ENCODE data around the gene OR10G8.
"Not testable (repeated sequence)": the region's sequence is repeated elsewhere in the genome, so short reads cannot be mapped to it uniquely, and the experiment has no call there.

Gene OR10G8, protein sequence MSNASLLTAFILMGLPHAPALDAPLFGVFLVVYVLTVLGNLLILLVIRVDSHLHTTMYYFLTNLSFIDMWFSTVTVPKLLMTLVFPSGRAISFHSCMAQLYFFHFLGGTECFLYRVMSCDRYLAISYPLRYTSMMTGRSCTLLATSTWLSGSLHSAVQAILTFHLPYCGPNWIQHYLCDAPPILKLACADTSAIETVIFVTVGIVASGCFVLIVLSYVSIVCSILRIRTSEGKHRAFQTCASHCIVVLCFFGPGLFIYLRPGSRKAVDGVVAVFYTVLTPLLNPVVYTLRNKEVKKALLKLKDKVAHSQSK

GRCh38 chr11:124026498-124026897 is at the start of gene OR10G8:
Gene OR10G8 (plus strand): TSS chr11:124026798. CDS start chr11:124029623, 2,825 bp downstream.
- TF ChIP-seq CTCF (conservative IDR thresholded peaks at IDR 0.05; ENCODE audit: low read depth, low read length), result no peak

DNA sequence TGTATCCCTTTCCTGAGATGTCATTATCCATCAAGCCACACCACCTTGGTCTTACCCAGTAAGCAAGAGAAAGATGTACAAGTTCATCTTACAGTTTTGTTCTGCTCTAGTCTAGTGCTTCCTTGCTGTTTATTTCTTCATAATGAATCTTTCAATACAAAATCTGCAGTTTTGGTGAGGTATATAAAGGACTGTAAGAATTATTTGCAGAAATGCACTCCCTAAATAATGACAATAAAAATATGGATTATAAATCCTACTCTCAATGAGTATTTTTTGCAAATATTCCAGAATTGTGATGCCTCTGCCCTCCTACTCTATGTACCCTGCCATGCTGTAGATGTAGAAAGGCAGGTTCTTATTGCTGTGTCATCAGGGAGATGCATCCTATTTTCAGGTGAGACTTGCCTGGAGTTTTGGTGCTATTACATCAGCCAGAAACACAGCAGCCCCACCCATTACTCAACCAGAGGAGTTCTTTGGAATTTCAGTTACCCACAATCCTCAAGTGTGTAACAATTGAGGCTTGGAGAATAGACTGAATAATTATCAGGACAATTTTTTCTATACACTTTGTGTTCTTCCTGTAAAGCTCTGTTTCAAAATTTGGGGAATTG is 48.8 kb upstream of the OR10G8 start, which contains the start of gene OR10S1:
TSS of gene OR10S1 (minus strand) at position 51 of the 617 bp plus-strand sequence. CDS start 117 bp downstream, outside the sequence.
- TF ChIP-seq CTCF (conservative IDR thresholded peaks at IDR 0.05; ENCODE audit: low read depth, low read length), result no peak
- H3K4me3 ChIP-seq (ENCODE audit: low read length), result no peak within 1 kb of the TSS
- no peak for DNase-seq (ENCODE audit: low read depth)

More at GRCh38 chr11:124026498-124026897, at the start of gene OR10G8:
- no peak for DNase-seq (ENCODE audit: low read depth)
- H3K4me3 ChIP-seq (ENCODE audit: low read length), result no peak within 1 kb of the TSS

DNA sequence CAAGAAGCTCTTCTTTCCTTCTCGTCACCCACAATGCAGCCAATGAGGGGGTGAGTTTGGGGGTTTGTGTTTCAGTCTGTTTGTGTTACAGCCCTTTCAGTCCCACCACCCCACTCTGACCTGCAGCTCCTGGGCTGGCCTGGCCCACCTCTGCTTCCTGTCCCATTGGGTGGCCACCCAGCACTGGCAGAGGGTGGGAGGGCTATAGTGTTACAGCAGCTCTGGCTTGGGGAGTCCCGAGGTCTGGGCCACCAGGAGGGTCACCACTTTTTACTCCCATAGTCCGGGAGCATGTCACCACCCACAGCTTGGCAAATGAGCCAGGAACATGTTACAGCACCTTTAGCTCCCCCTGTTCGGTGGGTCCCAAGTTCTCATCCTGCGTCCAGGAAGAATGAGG is 47.3 kb upstream of the OR10G8 start:
- DNase-seq (ENCODE audit: low read depth), result no peak
- TF ChIP-seq CTCF (conservative IDR thresholded peaks at IDR 0.05; ENCODE audit: low read depth, low read length), result no peak
- no peak overlapping the region for H3K4me3 ChIP-seq (ENCODE audit: low read length)

GRCh38 chr11:123995119-123995518 is 31.5 kb upstream of the OR10G8 start, which contains the start of gene OR10G6:
Gene OR10G6 (minus strand): TSS chr11:123995161. CDS start chr11:123995161, 0 bp downstream.
- TF ChIP-seq CTCF (conservative IDR thresholded peaks at IDR 0.05; ENCODE audit: low read depth, low read length), result no peak
- no peak within 1 kb of the TSS for H3K4me3 ChIP-seq (ENCODE audit: low read length)

DNA sequence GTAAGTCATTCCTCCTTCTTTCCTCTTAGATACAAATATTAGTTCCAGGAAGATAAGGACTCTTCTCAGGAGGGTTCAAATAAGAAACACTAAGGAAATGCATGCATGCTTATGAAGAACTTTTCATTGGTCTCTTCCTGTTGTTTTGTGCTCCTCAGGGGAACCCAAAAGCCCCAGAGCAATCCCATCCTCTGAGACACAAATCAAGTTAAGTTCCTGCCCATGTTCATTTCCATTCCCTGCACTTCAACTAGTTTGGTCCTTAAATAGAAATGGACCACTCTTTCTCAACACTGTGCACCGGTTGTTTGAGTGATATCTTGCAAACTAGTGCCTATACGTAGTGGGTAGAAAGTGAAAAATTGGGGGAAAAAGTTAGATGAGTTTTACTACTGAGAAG is 13.9 kb upstream of the OR10G8 start, which contains the start of gene OR10G4:
TSS of gene OR10G4 (plus strand) at position 301 of the 400 bp plus-strand sequence. CDS start 2,578 bp downstream, outside the sequence.
- H3K4me3 ChIP-seq (ENCODE audit: low read length), result no peak within 1 kb of the TSS
- TF ChIP-seq CTCF (conservative IDR thresholded peaks at IDR 0.05; ENCODE audit: low read depth, low read length), result no peak
- no peak for DNase-seq (ENCODE audit: low read depth)

More at GRCh38 chr11:123995119-123995518, 31.5 kb upstream of the OR10G8 start, which contains the start of gene OR10G6:
- no peak for DNase-seq (ENCODE audit: low read depth)

DNA sequence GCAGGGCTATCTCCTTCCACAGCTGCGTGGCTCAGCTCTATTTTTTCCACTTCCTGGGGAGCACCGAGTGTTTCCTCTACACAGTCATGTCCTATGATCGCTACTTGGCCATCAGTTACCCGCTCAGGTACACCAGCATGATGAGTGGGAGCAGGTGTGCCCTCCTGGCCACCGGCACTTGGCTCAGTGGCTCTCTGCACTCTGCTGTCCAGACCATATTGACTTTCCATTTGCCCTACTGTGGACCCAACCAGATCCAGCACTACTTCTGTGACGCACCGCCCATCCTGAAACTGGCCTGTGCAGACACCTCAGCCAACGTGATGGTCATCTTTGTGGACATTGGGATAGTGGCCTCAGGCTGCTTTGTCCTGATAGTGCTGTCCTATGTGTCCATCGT is 10.8 kb upstream of the OR10G8 start:
- H3K4me3 ChIP-seq (ENCODE audit: low read length); DNase-seq (ENCODE audit: low read depth): not testable (repeated sequence)

GRCh38 chr11:124036666-124037065 is 10.1 kb downstream of the OR10G8 start:
- no peak for DNase-seq (ENCODE audit: low read depth)
- TF ChIP-seq CTCF (conservative IDR thresholded peaks at IDR 0.05; ENCODE audit: low read depth, low read length), result no peak

More at GRCh38 chr11:124036666-124037065, 10.1 kb downstream of the OR10G8 start:
- no peak overlapping the region for H3K4me3 ChIP-seq (ENCODE audit: low read length)

Data from retinal pigment epithelial cell (primary cell).